WTC11 (cell line): ENCODE measurements around the gene LTBR. TPM values are rescaled to one million over a fixed set of nuclear protein-coding genes. Genes with fewer than 3 reads are reported as not detected.
A peak's percentile ranks its signal among the peaks of the same experiment; 100 is the strongest.

Source experiments
- ATAC-seq: fragments of 200-7000 bp; cut with Tn5 transposase; 2 replicates; pipeline ENCODE4 v1.10.0; 2021; ENCODE audit warnings: mild to moderate bottlenecking, moderate library complexity
- CTCF ChIA-PET: fragments of 300-600 bp; sonication (Branson Sonifier 250); formaldehyde crosslinking; loops from one replicate; lab custom pipeline; 2021; ENCODE audit warnings: antibody characterized with exemption; lab: Charles Lee
- POLR2A ChIA-PET: fragments of 350-600 bp; sonication (Branson Sonifier 250); formaldehyde crosslinking; loops from one replicate; lab custom pipeline; 2021; ENCODE audit warnings: antibody characterized with exemption; lab: Charles Lee
- DNase-seq: peaks from one replicate; pipeline ENCODE4 v3.0.0; 2021; ENCODE audit warnings: low spot score
- H3K27ac Mint-ChIP-seq: 2 replicates; pipeline ENCODE4 v1.8.0; 2021; ENCODE audit warnings: mixed read lengths
- H3K27me3 Mint-ChIP-seq: 2 replicates; pipeline ENCODE4 v1.8.0; 2021; ENCODE audit warnings: low read depth, mild to moderate bottlenecking, moderate library complexity, mixed read lengths
- H3K36me3 Mint-ChIP-seq: 2 replicates; pipeline ENCODE4 v1.8.0; 2021; ENCODE audit warnings: mixed read lengths
- H3K4me1 Mint-ChIP-seq: 2 replicates; pipeline ENCODE4 v1.8.0; 2022; ENCODE audit warnings: mixed read lengths
- H3K4me3 Mint-ChIP-seq: 2 replicates; pipeline ENCODE4 v1.8.0; 2021; ENCODE audit warnings: mild to moderate bottlenecking, moderate library complexity, mixed read lengths
- H3K9me3 Mint-ChIP-seq: 2 replicates; pipeline ENCODE4 v1.8.0; 2021; ENCODE audit warnings: mixed read lengths
- ATF6 ChIP-seq: sonication (generic); formaldehyde crosslinking; IDR thresholded peaks from 2 replicates; pipeline ENCODE4 v1.8.1; 2023; ENCODE audit warnings: mild to moderate bottlenecking, missing genetic modification reagents
- CBFB ChIP-seq: sonication (generic); formaldehyde crosslinking; IDR thresholded peaks from 2 replicates; pipeline ENCODE4 v1.8.1; 2022; ENCODE audit warnings: mild to moderate bottlenecking, low read depth, missing genetic modification reagents
- CREB1 ChIP-seq: sonication (generic); formaldehyde crosslinking; IDR thresholded peaks from 2 replicates; pipeline ENCODE4 v1.8.0; 2023; ENCODE audit warnings: mild to moderate bottlenecking, missing genetic modification reagents
- ESRRA ChIP-seq: sonication (generic); formaldehyde crosslinking; IDR thresholded peaks from 2 replicates; pipeline ENCODE4 v1.8.1; 2022; ENCODE audit warnings: mild to moderate bottlenecking, missing genetic modification reagents, borderline replicate concordance
- FOXJ3 ChIP-seq: sonication (generic); formaldehyde crosslinking; IDR thresholded peaks from 2 replicates; pipeline ENCODE4 v1.9.0; 2021; ENCODE audit warnings: missing genetic modification reagents, mild to moderate bottlenecking, borderline replicate concordance
- FOXK1 ChIP-seq: sonication (generic); formaldehyde crosslinking; IDR thresholded peaks from 2 replicates; pipeline ENCODE4 v1.8.0; 2022; ENCODE audit warnings: mild to moderate bottlenecking, moderate library complexity, missing genetic modification reagents
- FOXP1 ChIP-seq: sonication (generic); formaldehyde crosslinking; IDR thresholded peaks from 2 replicates; pipeline ENCODE4 v1.8.0; 2022; ENCODE audit warnings: missing genetic modification reagents, mild to moderate bottlenecking, moderate library complexity, borderline replicate concordance
- GTF2I ChIP-seq: fragments of 250-450 bp; sonication (Bioruptor Pico); conservative IDR thresholded peaks from 2 replicates; pipeline ENCODE4 v1.4.0; 2021; ENCODE audit warnings: mild to moderate bottlenecking
- HMGA2 ChIP-seq: fragments of 250-450 bp; sonication (Bioruptor Pico); IDR thresholded peaks from 2 replicates; pipeline ENCODE4 v1.4.0; 2021; ENCODE audit warnings: mild to moderate bottlenecking, moderate library complexity
- KAT7 ChIP-seq: sonication (generic); formaldehyde crosslinking; IDR thresholded peaks from 2 replicates; pipeline ENCODE4 v1.8.1; 2023; ENCODE audit warnings: missing genetic modification reagents, mild to moderate bottlenecking, borderline replicate concordance
- NFYB ChIP-seq: sonication (generic); formaldehyde crosslinking; conservative IDR thresholded peaks from 2 replicates; pipeline ENCODE4 v1.8.0; 2022; ENCODE audit warnings: low read depth, missing genetic modification reagents
- OVOL2 ChIP-seq: fragments of 250-450 bp; sonication (Bioruptor Pico); IDR thresholded peaks from 2 replicates; pipeline ENCODE4 v1.9.0; 2021; ENCODE audit warnings: mild to moderate bottlenecking, borderline replicate concordance
- PRRX2 ChIP-seq: fragments of 250-450 bp; sonication (Bioruptor Pico); IDR thresholded peaks from 2 replicates; pipeline ENCODE4 v1.8.0; 2021; ENCODE audit warnings: mild to moderate bottlenecking
- RORB ChIP-seq: fragments of 250-450 bp; sonication (Bioruptor Pico); IDR thresholded peaks from 2 replicates; pipeline ENCODE4 v1.9.0; 2021; ENCODE audit warnings: mild to moderate bottlenecking
- SMAD4 ChIP-seq: sonication (generic); formaldehyde crosslinking; IDR thresholded peaks from 2 replicates; pipeline ENCODE4 v1.8.0; 2022; ENCODE audit warnings: mild to moderate bottlenecking, missing genetic modification reagents
- SP1 ChIP-seq: sonication (generic); formaldehyde crosslinking; conservative IDR thresholded peaks from 2 replicates; pipeline ENCODE4 v1.8.1; 2022; ENCODE audit warnings: missing genetic modification reagents
- TEAD4 ChIP-seq: sonication (generic); formaldehyde crosslinking; IDR thresholded peaks from 2 replicates; pipeline ENCODE4 v1.8.0; 2022; ENCODE audit warnings: mild to moderate bottlenecking, missing genetic modification reagents
- USF1 ChIP-seq: sonication (generic); formaldehyde crosslinking; IDR thresholded peaks from 2 replicates; pipeline ENCODE4 v1.8.0; 2022; ENCODE audit warnings: mild to moderate bottlenecking, missing genetic modification reagents
- ZNF121 ChIP-seq: sonication (generic); formaldehyde crosslinking; IDR thresholded peaks from 2 replicates; pipeline ENCODE4 v1.8.0; 2023; ENCODE audit warnings: missing genetic modification reagents
- ZNF138 ChIP-seq: sonication (generic); formaldehyde crosslinking; conservative IDR thresholded peaks from 2 replicates; pipeline ENCODE4 v1.8.1; 2022; ENCODE audit warnings: mild to moderate bottlenecking, moderate library complexity, missing genetic modification reagents
- ZNF219 ChIP-seq: sonication (generic); formaldehyde crosslinking; IDR thresholded peaks from 2 replicates; pipeline ENCODE4 v1.8.0; 2023; ENCODE audit warnings: missing genetic modification reagents, mild to moderate bottlenecking, borderline replicate concordance
- ZNF232 ChIP-seq: sonication (generic); formaldehyde crosslinking; IDR thresholded peaks from 2 replicates; pipeline ENCODE4 v1.8.0; 2022; ENCODE audit warnings: mild to moderate bottlenecking, missing genetic modification reagents
- ZSCAN18 ChIP-seq: fragments of 250-450 bp; sonication (Bioruptor Pico); IDR thresholded peaks from 2 replicates; pipeline ENCODE4 v2.1.2; 2022; ENCODE audit warnings: mild to moderate bottlenecking, moderate library complexity
- total RNA-seq: library from RNA; stranded (reverse); gene quantifications from 3 replicates; pipeline ENCODE4 v1.2.3, GENCODE V29; 2021
- TF ChIP-seq, protein P1 (sequence below): sonication (generic); formaldehyde crosslinking; IDR thresholded peaks from 2 replicates; pipeline ENCODE4 v1.8.0; 2022; ENCODE audit warnings: missing genetic modification reagents
- TF ChIP-seq, protein P2 (sequence below): sonication (generic); formaldehyde crosslinking; IDR thresholded peaks from 2 replicates; pipeline ENCODE4 v1.8.1; 2023; ENCODE audit warnings: mild to moderate bottlenecking, missing genetic modification reagents, moderate library complexity
- TF ChIP-seq, protein P3 (sequence below): sonication (generic); formaldehyde crosslinking; IDR thresholded peaks from 2 replicates; pipeline ENCODE4 v1.8.1; 2022; ENCODE audit warnings: mild to moderate bottlenecking, moderate library complexity, missing genetic modification reagents
- TF ChIP-seq, protein P4 (sequence below): fragments of 250-450 bp; sonication (Bioruptor Pico); IDR thresholded peaks from 2 replicates; pipeline ENCODE4 v1.8.0; 2021; ENCODE audit warnings: mild to moderate bottlenecking

The LTBR gene
- total RNA-seq, 1 experiment from 2014 or later, result 4.0 TPM

- POLR2A ChIA-PET, result interaction anchor here (0.7 to 1.5 kb wide), 6 partner anchors 14 to 193 kb away, joined by 3 to 10 read pairs (median 4); partner anchors contain the start of gene GAPDH
- H3K27me3 Mint-ChIP-seq, result no peaks in the 10 kb centered on the region
- TF ChIP-seq FOXK1 (CRISPR knock-in tag) (0 out of 2 replicates have a peak, but pooled peaks have one; percentile 40), ESRRA (CRISPR knock-in tag) (0 out of 2 replicates have a peak, but pooled peaks have one; percentile 40), SMAD4 (no peak), FOXJ3 (CRISPR knock-in tag) (no peak), ZNF138 (CRISPR knock-in tag) (no peak), ZNF219 (CRISPR knock-in tag) (no peak), KAT7 (CRISPR knock-in tag) (no peak), NFYB (CRISPR knock-in tag) (no peak), ZNF232 (CRISPR knock-in tag) (no peak), SP1 (CRISPR knock-in tag) (no peak; the same call in 1 of the 2 replicates), FOXP1 (CRISPR knock-in tag) (no peak), CBFB (CRISPR knock-in tag) (no peak), ATF6 (CRISPR knock-in tag) (no peak), TEAD4 (no peak), GTF2I (CRISPR knock-in tag) (no peak), HMGA2 (no peak), USF1 (CRISPR knock-in tag) (no peak), OVOL2 (CRISPR knock-in tag) (no peak), PRRX2 (no peak), CREB1 (no peak), ZNF121 (CRISPR knock-in tag) (no peak), ZSCAN18 (no peak), RORB (CRISPR knock-in tag) (no peak)
- TF ChIP-seq, protein P1, sequence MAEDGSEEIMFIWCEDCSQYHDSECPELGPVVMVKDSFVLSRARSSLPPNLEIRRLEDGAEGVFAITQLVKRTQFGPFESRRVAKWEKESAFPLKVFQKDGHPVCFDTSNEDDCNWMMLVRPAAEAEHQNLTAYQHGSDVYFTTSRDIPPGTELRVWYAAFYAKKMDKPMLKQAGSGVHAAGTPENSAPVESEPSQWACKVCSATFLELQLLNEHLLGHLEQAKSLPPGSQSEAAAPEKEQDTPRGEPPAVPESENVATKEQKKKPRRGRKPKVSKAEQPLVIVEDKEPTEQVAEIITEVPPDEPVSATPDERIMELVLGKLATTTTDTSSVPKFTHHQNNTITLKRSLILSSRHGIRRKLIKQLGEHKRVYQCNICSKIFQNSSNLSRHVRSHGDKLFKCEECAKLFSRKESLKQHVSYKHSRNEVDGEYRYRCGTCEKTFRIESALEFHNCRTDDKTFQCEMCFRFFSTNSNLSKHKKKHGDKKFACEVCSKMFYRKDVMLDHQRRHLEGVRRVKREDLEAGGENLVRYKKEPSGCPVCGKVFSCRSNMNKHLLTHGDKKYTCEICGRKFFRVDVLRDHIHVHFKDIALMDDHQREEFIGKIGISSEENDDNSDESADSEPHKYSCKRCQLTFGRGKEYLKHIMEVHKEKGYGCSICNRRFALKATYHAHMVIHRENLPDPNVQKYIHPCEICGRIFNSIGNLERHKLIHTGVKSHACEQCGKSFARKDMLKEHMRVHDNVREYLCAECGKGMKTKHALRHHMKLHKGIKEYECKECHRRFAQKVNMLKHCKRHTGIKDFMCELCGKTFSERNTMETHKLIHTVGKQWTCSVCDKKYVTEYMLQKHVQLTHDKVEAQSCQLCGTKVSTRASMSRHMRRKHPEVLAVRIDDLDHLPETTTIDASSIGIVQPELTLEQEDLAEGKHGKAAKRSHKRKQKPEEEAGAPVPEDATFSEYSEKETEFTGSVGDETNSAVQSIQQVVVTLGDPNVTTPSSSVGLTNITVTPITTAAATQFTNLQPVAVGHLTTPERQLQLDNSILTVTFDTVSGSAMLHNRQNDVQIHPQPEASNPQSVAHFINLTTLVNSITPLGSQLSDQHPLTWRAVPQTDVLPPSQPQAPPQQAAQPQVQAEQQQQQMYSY, result peak; percentile 32; the same call in 1 of the 2 replicates
- TF ChIP-seq, protein P2, sequence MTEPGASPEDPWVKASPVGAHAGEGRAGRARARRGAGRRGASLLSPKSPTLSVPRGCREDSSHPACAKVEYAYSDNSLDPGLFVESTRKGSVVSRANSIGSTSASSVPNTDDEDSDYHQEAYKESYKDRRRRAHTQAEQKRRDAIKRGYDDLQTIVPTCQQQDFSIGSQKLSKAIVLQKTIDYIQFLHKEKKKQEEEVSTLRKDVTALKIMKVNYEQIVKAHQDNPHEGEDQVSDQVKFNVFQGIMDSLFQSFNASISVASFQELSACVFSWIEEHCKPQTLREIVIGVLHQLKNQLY, result no peak
- TF ChIP-seq, protein P3, sequence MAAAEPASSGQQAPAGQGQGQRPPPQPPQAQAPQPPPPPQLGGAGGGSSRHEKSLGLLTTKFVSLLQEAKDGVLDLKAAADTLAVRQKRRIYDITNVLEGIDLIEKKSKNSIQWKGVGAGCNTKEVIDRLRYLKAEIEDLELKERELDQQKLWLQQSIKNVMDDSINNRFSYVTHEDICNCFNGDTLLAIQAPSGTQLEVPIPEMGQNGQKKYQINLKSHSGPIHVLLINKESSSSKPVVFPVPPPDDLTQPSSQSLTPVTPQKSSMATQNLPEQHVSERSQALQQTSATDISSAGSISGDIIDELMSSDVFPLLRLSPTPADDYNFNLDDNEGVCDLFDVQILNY (CRISPR knock-in tag), result no peak
- TF ChIP-seq, protein P4, sequence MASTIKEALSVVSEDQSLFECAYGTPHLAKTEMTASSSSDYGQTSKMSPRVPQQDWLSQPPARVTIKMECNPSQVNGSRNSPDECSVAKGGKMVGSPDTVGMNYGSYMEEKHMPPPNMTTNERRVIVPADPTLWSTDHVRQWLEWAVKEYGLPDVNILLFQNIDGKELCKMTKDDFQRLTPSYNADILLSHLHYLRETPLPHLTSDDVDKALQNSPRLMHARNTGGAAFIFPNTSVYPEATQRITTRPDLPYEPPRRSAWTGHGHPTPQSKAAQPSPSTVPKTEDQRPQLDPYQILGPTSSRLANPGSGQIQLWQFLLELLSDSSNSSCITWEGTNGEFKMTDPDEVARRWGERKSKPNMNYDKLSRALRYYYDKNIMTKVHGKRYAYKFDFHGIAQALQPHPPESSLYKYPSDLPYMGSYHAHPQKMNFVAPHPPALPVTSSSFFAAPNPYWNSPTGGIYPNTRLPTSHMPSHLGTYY (CRISPR knock-in tag), result no peak
Observed at GRCh38 chr12:6341417-6342139, 42.4 kb upstream of the LTBR start, which contains the start of gene TNFRSF1A. TSS of gene TNFRSF1A (minus strand) at chr12:6342076. CDS start at chr12:6341814, 262 bp downstream.

More at GRCh38 chr12:6341417-6342139, 42.4 kb upstream of the LTBR start, which contains the start of gene TNFRSF1A:
- Mint-ChIP-seq H3K4me3 (no peak within 1 kb of the TSS), H3K27ac (peak within 1 kb of the TSS; percentile 86), H3K4me1 (peaks cover 32% of the 10 kb centered on the region), H3K36me3 (peaks cover under 1% of the 10 kb centered on the region; the same call in 1 of the 2 replicates), H3K9me3 (no peaks in the 10 kb centered on the region)
- CTCF ChIA-PET, result interaction anchor here (0.6 to 3.4 kb wide), 8 partner anchors 14 to 124 kb away, joined by 3 to 17 read pairs (median 8); partner anchors contain the start of gene PLEKHG6
- ATAC-seq (peak; percentile 47), DNase-seq (no peak)
